Measurements from ENCODE around the gene PNPLA7. TPM values are rescaled to one million over a fixed set of nuclear protein-coding genes. Genes with fewer than 3 reads are reported as not detected.
A peak's percentile ranks its signal among the peaks of the same experiment; 100 is the strongest.

Gene PNPLA7
- total RNA-seq, 1 experiment from 2014 or later, result 0.77 TPM

DNA sequence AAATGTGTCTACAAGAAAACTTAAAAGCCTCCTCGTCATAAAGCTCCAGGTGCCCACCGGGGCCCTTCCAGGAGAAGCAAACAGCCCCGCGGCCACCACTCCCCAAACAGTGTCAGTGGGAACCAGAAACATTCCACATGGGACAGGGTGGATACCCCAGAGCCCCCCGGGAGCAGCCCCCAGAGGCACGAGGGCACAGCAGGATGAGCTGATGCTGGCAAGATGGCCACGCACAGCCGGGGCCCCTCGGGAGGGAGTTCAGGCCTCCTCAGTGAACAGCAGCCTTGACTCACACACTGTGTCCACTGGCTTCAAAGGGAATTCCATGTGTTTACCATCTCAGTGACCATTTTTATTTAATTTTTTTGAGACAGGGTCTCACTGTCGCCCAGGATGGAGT lies 137.8 kb downstream of the PNPLA7 start:
- no TSS peak for BruUV-seq (replicated peaks)
- Histone ChIP-seq H3K36me3 (ENCODE audit: low read depth, low read length) (no peaks in the 10 kb centered on the region), H3K4me1 (ENCODE audit: insufficient read depth, low read length) (peaks cover 21% of the 10 kb centered on the region), H3K27me3 (ENCODE audit: low read length) (no peaks in the 10 kb centered on the region), H4K20me1 (ENCODE audit: low read length) (no peaks in the 10 kb centered on the region), H3K27ac (ENCODE audit: low read length) (peak overlapping the region; percentile 29; the same call in 1 of the 2 replicates), H3K79me2 (ENCODE audit: low read length) (peaks cover 3% of the 10 kb centered on the region; the same call in 1 of the 2 replicates), H3F3A (ENCODE audit: low read length, unreplicated experiment) (no peaks in the 10 kb centered on the region), H3K9me3 (ENCODE audit: low read length) (no peaks in the 10 kb centered on the region), H3K4me3 (ENCODE audit: low read length) (no peak overlapping the region), H3K9me2 (replicated peaks; ENCODE audit: low read length) (no peaks in the 10 kb centered on the region), H2AFZ (ENCODE audit: low read length) (no peak overlapping the region), H3K4me2 (ENCODE audit: low read length) (peak overlapping the region; percentile 44), H3K9ac (ENCODE audit: low read length) (no peak overlapping the region)
- ATAC-seq (peak; percentile 34; the same call in 1 of the 2 replicates), DNase-seq (no peak)
- CTCF ChIA-PET, result no interaction called here
- intact Hi-C loops (cut with micrococcal nuclease), result no loop called here
- TF ChIP-seq EZH2 (IDR thresholded peaks at IDR 0.05; ENCODE audit: low read length, unreplicated experiment) (no peak), EZH2phosphoT487 (IDR thresholded peaks at IDR 0.05; ENCODE audit: borderline replicate concordance, low read length) (no peak)
- TF ChIP-seq, protein P1, sequence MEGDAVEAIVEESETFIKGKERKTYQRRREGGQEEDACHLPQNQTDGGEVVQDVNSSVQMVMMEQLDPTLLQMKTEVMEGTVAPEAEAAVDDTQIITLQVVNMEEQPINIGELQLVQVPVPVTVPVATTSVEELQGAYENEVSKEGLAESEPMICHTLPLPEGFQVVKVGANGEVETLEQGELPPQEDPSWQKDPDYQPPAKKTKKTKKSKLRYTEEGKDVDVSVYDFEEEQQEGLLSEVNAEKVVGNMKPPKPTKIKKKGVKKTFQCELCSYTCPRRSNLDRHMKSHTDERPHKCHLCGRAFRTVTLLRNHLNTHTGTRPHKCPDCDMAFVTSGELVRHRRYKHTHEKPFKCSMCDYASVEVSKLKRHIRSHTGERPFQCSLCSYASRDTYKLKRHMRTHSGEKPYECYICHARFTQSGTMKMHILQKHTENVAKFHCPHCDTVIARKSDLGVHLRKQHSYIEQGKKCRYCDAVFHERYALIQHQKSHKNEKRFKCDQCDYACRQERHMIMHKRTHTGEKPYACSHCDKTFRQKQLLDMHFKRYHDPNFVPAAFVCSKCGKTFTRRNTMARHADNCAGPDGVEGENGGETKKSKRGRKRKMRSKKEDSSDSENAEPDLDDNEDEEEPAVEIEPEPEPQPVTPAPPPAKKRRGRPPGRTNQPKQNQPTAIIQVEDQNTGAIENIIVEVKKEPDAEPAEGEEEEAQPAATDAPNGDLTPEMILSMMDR (conservative IDR thresholded peaks at IDR 0.05; ENCODE audit: low read depth, low read length), result no peak
- POLR2A ChIA-PET (ENCODE audit: unreplicated experiment), result no interaction called here

DNA sequence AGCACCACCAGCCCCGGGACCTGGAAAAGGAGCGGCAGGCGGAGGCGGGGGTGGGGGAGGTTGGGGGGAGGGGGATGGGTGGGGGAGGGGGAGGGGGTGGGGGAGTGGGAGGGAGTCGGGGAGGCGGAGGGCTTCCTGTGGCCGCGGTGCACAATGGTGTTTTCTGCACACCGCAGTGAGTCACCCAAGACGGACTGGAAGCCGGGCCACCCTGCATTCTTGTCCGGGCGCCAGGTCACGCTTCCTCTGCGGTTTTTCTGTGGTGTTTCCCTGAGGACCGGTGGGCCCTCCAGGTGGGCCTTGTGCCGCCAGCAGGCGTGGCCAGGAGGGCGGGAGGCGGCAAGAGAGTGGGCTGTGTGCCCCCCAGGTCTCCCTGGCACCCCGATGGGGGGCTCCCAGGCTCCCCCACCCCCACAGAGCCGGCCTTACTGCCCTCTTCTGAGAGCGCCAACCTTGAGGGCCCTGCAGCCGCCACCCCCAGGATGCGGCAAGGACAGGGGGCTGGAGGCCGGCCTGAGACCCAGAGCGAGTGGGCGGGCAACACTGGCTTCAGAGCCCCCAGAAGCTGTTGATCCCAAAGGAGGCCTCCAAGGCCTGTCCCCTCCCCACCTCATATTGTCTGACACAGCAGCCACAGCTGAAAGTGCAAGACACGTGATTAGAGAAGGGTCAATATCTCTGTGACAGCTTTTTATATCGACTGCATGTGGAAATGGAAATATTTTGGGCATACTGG lies 138.4 kb downstream of the PNPLA7 start:
- Histone ChIP-seq H2AFZ (ENCODE audit: low read length) (no peak overlapping the region), H3K4me2 (ENCODE audit: low read length) (peak overlapping the region; percentile 78), H3K9me3 (ENCODE audit: low read length) (no peaks in the 10 kb centered on the region), H3K4me3 (ENCODE audit: low read length) (peak overlapping the region; percentile 35; the same call in 1 of the 2 replicates), H3K36me3 (ENCODE audit: low read depth, low read length) (no peaks in the 10 kb centered on the region), H3K9me2 (replicated peaks; ENCODE audit: low read length) (no peaks in the 10 kb centered on the region), H3K27ac (ENCODE audit: low read length) (peak overlapping the region; percentile 40), H4K20me1 (ENCODE audit: low read length) (no peaks in the 10 kb centered on the region), H3K4me1 (ENCODE audit: insufficient read depth, low read length) (peaks cover 21% of the 10 kb centered on the region), H3K27me3 (ENCODE audit: low read length) (no peaks in the 10 kb centered on the region), H3F3A (ENCODE audit: low read length, unreplicated experiment) (no peaks in the 10 kb centered on the region), H3K9ac (ENCODE audit: low read length) (peak overlapping the region; percentile 45), H3K79me2 (ENCODE audit: low read length) (peaks cover 3% of the 10 kb centered on the region; the same call in 1 of the 2 replicates)
- CTCF ChIA-PET, result no interaction called here
- intact Hi-C loops (cut with micrococcal nuclease), result no loop called here
- POLR2A ChIA-PET (ENCODE audit: unreplicated experiment), result no interaction called here
- ATAC-seq, result peak; percentile 78
- no TSS peak for BruUV-seq (replicated peaks)
- DNase-seq, result peak; percentile 89
- TF ChIP-seq, protein P1 (conservative IDR thresholded peaks at IDR 0.05; ENCODE audit: low read depth, low read length), result no peak
- TF ChIP-seq EZH2 (IDR thresholded peaks at IDR 0.05; ENCODE audit: low read length, unreplicated experiment) (no peak), EZH2phosphoT487 (IDR thresholded peaks at IDR 0.05; ENCODE audit: borderline replicate concordance, low read length) (no peak)

DNA sequence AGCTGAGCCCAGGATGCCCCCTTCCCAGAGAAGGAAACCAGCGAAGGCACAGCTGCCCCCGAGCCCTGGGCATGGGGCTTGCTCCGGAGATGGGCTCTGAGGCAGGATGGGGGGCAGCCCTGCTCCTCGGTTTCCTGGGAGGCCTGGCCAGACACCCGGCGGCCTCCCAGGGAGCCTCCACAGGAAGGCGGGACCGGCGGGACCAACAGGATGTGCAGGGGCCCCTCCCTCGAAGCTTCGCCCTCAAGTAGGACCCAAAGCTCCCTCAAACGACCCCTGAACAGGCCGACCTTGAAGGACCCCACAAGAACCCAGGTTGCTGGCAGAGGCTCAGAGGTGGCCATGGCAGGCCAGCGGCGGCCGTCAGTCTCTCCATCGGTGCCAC lies 138.9 kb downstream of the PNPLA7 start:
- ATAC-seq (no peak), DNase-seq (no peak)
- TF ChIP-seq EZH2phosphoT487 (IDR thresholded peaks at IDR 0.05; ENCODE audit: borderline replicate concordance, low read length) (no peak), EZH2 (IDR thresholded peaks at IDR 0.05; ENCODE audit: low read length, unreplicated experiment) (no peak)
- TF ChIP-seq, protein P1 (conservative IDR thresholded peaks at IDR 0.05; ENCODE audit: low read depth, low read length), result no peak
- intact Hi-C loops (cut with micrococcal nuclease), result no loop called here
- no peak overlapping the region for H3K4me3 ChIP-seq (ENCODE audit: low read length)
- no peak overlapping the region for H2AFZ ChIP-seq (ENCODE audit: low read length)
- ChIA-PET POLR2A (ENCODE audit: unreplicated experiment) (no interaction called here), CTCF (no interaction called here)
- H3K9me3 ChIP-seq (ENCODE audit: low read length), result no peaks in the 10 kb centered on the region
- BruUV-seq (replicated peaks), result no TSS peak
- H3F3A ChIP-seq (ENCODE audit: low read length, unreplicated experiment), result no peaks in the 10 kb centered on the region
- H3K9me2 ChIP-seq (replicated peaks; ENCODE audit: low read length), result no peaks in the 10 kb centered on the region
- no peaks in the 10 kb centered on the region for H4K20me1 ChIP-seq (ENCODE audit: low read length)
- H3K27me3 ChIP-seq (ENCODE audit: low read length), result no peaks in the 10 kb centered on the region
- no peaks in the 10 kb centered on the region for H3K36me3 ChIP-seq (ENCODE audit: low read depth, low read length)
- peaks cover 21% of the 10 kb centered on the region for H3K4me1 ChIP-seq (ENCODE audit: insufficient read depth, low read length)
- no peak overlapping the region for H3K9ac ChIP-seq (ENCODE audit: low read length)
- peaks cover 3% of the 10 kb centered on the region; the same call in 1 of the 2 replicates for H3K79me2 ChIP-seq (ENCODE audit: low read length)
- no peak overlapping the region; the same call in 1 of the 2 replicates for H3K4me2 ChIP-seq (ENCODE audit: low read length)
- no peak overlapping the region for H3K27ac ChIP-seq (ENCODE audit: low read length)
